ENCODE measurements around the gene IL36RN. TPM values are rescaled to one million over a fixed set of nuclear protein-coding genes. Genes with fewer than 3 reads are reported as not detected.
"Not testable (repeated sequence)": the region's sequence is repeated elsewhere in the genome, so short reads cannot be mapped to it uniquely, and the experiment has no call there.

The IL36RN gene
- total RNA-seq, 1 donor = not detected

- not testable (repeated sequence) for H3K9me3 ChIP-seq (ENCODE audit: low read depth, low read length); H3K4me3 ChIP-seq (ENCODE audit: low read length)
These were observed 37.3 kb downstream of the IL36RN start for GRCh38 chr2:113096306-113096705.

GRCh38 chr2:113096842-113097618 is 38.0 kb downstream of the IL36RN start:
- not testable (repeated sequence) for H3K4me1 ChIP-seq (ENCODE audit: insufficient read depth, low read length); H3K4me3 ChIP-seq (ENCODE audit: low read length); H3K9me3 ChIP-seq (ENCODE audit: low read depth, low read length)

More at GRCh38 chr2:113096306-113096705, 37.3 kb downstream of the IL36RN start:
- H3K4me1 ChIP-seq (ENCODE audit: insufficient read depth, low read length); H3K27me3 ChIP-seq (ENCODE audit: insufficient read depth, low read length): not testable (repeated sequence)

GRCh38 chr2:113098041-113098440 is 39.0 kb downstream of the IL36RN start:
- Histone ChIP-seq H3K4me1 (ENCODE audit: insufficient read depth, low read length) (peaks cover 7% of the 10 kb centered on the region), H3K27me3 (ENCODE audit: insufficient read depth, low read length) (no peaks in the 10 kb centered on the region), H3K4me3 (ENCODE audit: low read length) (no peak overlapping the region), H3K9me3 (ENCODE audit: low read depth, low read length) (peaks cover 9% of the 10 kb centered on the region)

More at GRCh38 chr2:113096842-113097618, 38.0 kb downstream of the IL36RN start:
- not testable (repeated sequence) for H3K27me3 ChIP-seq (ENCODE audit: insufficient read depth, low read length)

GRCh38 chr2:113098532-113098931 is 39.5 kb downstream of the IL36RN start:
- Histone ChIP-seq H3K27me3 (ENCODE audit: insufficient read depth, low read length) (no peaks in the 10 kb centered on the region), H3K4me1 (ENCODE audit: insufficient read depth, low read length) (peaks cover 7% of the 10 kb centered on the region), H3K9me3 (ENCODE audit: low read depth, low read length) (peaks cover 9% of the 10 kb centered on the region), H3K4me3 (ENCODE audit: low read length) (no peak overlapping the region)

- no peaks in the 10 kb centered on the region for H3K27me3 ChIP-seq (ENCODE audit: insufficient read depth, low read length)
- H3K4me1 ChIP-seq (ENCODE audit: insufficient read depth, low read length) = peaks cover 7% of the 10 kb centered on the region
- no peaks in the 10 kb centered on the region for H3K9me3 ChIP-seq (ENCODE audit: low read depth, low read length)
- no peak overlapping the region for H3K4me3 ChIP-seq (ENCODE audit: low read length)
These were observed 43.1 kb downstream of the IL36RN start for GRCh38 chr2:113102133-113102532.

- Histone ChIP-seq H3K27me3 (ENCODE audit: insufficient read depth, low read length) (no peaks in the 10 kb centered on the region), H3K9me3 (ENCODE audit: low read depth, low read length) (no peaks in the 10 kb centered on the region), H3K4me3 (ENCODE audit: low read length) (no peak overlapping the region), H3K4me1 (ENCODE audit: insufficient read depth, low read length) (peaks cover 4% of the 10 kb centered on the region)
These were observed 44.3 kb downstream of the IL36RN start for GRCh38 chr2:113103277-113103676.

GRCh38 chr2:113104054-113104611 is 45.1 kb downstream of the IL36RN start:
- no peak overlapping the region for H3K4me3 ChIP-seq (ENCODE audit: low read length)
- H3K27me3 ChIP-seq (ENCODE audit: insufficient read depth, low read length) = no peaks in the 10 kb centered on the region
- H3K9me3 ChIP-seq (ENCODE audit: low read depth, low read length) = no peaks in the 10 kb centered on the region
- H3K4me1 ChIP-seq (ENCODE audit: insufficient read depth, low read length) = no peaks in the 10 kb centered on the region

- H3K4me3 ChIP-seq (ENCODE audit: low read length) = no peak overlapping the region
- H3K27me3 ChIP-seq (ENCODE audit: insufficient read depth, low read length) = no peaks in the 10 kb centered on the region
- no peaks in the 10 kb centered on the region for H3K4me1 ChIP-seq (ENCODE audit: insufficient read depth, low read length)
- H3K9me3 ChIP-seq (ENCODE audit: low read depth, low read length) = no peaks in the 10 kb centered on the region
These were observed 46.2 kb downstream of the IL36RN start for GRCh38 chr2:113105047-113105785.

- peaks cover 42% of the 10 kb centered on the region for H3K4me1 ChIP-seq (ENCODE audit: insufficient read depth, low read length)
- no peaks in the 10 kb centered on the region for H3K27me3 ChIP-seq (ENCODE audit: insufficient read depth, low read length)
- no peak overlapping the region for H3K4me3 ChIP-seq (ENCODE audit: low read length)
- no peaks in the 10 kb centered on the region for H3K9me3 ChIP-seq (ENCODE audit: low read depth, low read length)
These were observed 52.1 kb downstream of the IL36RN start for GRCh38 chr2:113111121-113111520.

- Histone ChIP-seq H3K27me3 (ENCODE audit: insufficient read depth, low read length) (no peaks in the 10 kb centered on the region), H3K4me1 (ENCODE audit: insufficient read depth, low read length) (peaks cover 49% of the 10 kb centered on the region), H3K9me3 (ENCODE audit: low read depth, low read length) (no peaks in the 10 kb centered on the region), H3K4me3 (ENCODE audit: low read length) (no peak overlapping the region)
These were observed 52.9 kb downstream of the IL36RN start for GRCh38 chr2:113111823-113112287.

GRCh38 chr2:113112441-113112840 is 53.4 kb downstream of the IL36RN start:
- Histone ChIP-seq H3K4me3 (ENCODE audit: low read length) (no peak overlapping the region), H3K9me3 (ENCODE audit: low read depth, low read length) (no peaks in the 10 kb centered on the region), H3K27me3 (ENCODE audit: insufficient read depth, low read length) (no peaks in the 10 kb centered on the region), H3K4me1 (ENCODE audit: insufficient read depth, low read length) (peaks cover 54% of the 10 kb centered on the region)

- no peaks in the 10 kb centered on the region for H3K27me3 ChIP-seq (ENCODE audit: insufficient read depth, low read length)
- no peaks in the 10 kb centered on the region for H3K9me3 ChIP-seq (ENCODE audit: low read depth, low read length)
- H3K4me1 ChIP-seq (ENCODE audit: insufficient read depth, low read length) = peaks cover 54% of the 10 kb centered on the region
- no peak overlapping the region for H3K4me3 ChIP-seq (ENCODE audit: low read length)
These were observed 53.9 kb downstream of the IL36RN start for GRCh38 chr2:113112871-113113270.

GRCh38 chr2:113113807-113114206 is 54.8 kb downstream of the IL36RN start:
- H3K27me3 ChIP-seq (ENCODE audit: insufficient read depth, low read length) = no peaks in the 10 kb centered on the region
- no peaks in the 10 kb centered on the region for H3K9me3 ChIP-seq (ENCODE audit: low read depth, low read length)
- H3K4me3 ChIP-seq (ENCODE audit: low read length) = no peak overlapping the region
- peaks cover 54% of the 10 kb centered on the region for H3K4me1 ChIP-seq (ENCODE audit: insufficient read depth, low read length)

All from mononuclear cell (primary cell).